Loucy (cell line): ENCODE measurements around the gene FCRL6.

Experiments used
- H2AFZ ChIP-seq: fragments of 200-600 bp; sonication (generic); 2 replicates; pipeline ENCODE4 v1.6.0; 2016; ENCODE audit warnings: antibody characterized with exemption, mild to moderate bottlenecking, low read length, moderate library complexity
- H3F3A ChIP-seq: fragments of 200-600 bp; 2 replicates; pipeline ENCODE4 v1.6.0; 2016; ENCODE audit warnings: antibody characterized with exemption, low read depth, mild to moderate bottlenecking
- H3K27me3 ChIP-seq: fragments of 200-600 bp; sonication (generic); 2 replicates; pipeline ENCODE4 v1.6.1; 2014; ENCODE audit warnings: low read length, mild to moderate bottlenecking; ENCODE audit not compliant: insufficient read depth, poor library complexity, severe bottlenecking
- H3K36me3 ChIP-seq: fragments of 200-600 bp; sonication (generic); 2 replicates; pipeline ENCODE4 v1.6.1; 2016; ENCODE audit warnings: low read length; ENCODE audit not compliant: insufficient read depth
- H3K4me1 ChIP-seq: fragments of 200-600 bp; sonication (generic); 2 replicates; pipeline ENCODE4 v1.5.1; 2014; ENCODE audit warnings: low read length, mild to moderate bottlenecking; ENCODE audit not compliant: insufficient read depth, poor library complexity, severe bottlenecking
- H3K4me2 ChIP-seq: fragments of 200-600 bp; sonication (generic); 2 replicates; pipeline ENCODE4 v1.6.0; 2014; ENCODE audit warnings: antibody characterized with exemption, low read length, low read depth, mild to moderate bottlenecking; ENCODE audit not compliant: poor library complexity, severe bottlenecking
- H3K4me3 ChIP-seq: fragments of 200-600 bp; sonication (generic); 2 replicates; pipeline ENCODE4 v1.5.1; 2014; ENCODE audit warnings: low read length, mild to moderate bottlenecking, mixed read lengths; ENCODE audit not compliant: poor library complexity, severe bottlenecking
- H3K79me2 ChIP-seq: fragments of 200-600 bp; sonication (generic); 2 replicates; pipeline ENCODE4 v1.6.1; 2014; ENCODE audit warnings: low read length; ENCODE audit not compliant: insufficient read depth
- H3K9ac ChIP-seq: fragments of 200-600 bp; sonication (generic); 2 replicates; pipeline ENCODE4 v1.6.0; 2014; ENCODE audit warnings: mild to moderate bottlenecking, low read depth, low read length, moderate library complexity; ENCODE audit not compliant: poor library complexity, severe bottlenecking
- H3K9me2 ChIP-seq: fragments of 200-600 bp; sonication (generic); replicated peaks from 2 replicates; pipeline ENCODE4 v1.6.1; 2016; ENCODE audit warnings: low read depth, low read length, mixed read lengths
- H3K9me3 ChIP-seq: fragments of 200-600 bp; sonication (generic); 2 replicates; pipeline ENCODE4 v1.6.1; 2014; ENCODE audit warnings: mild to moderate bottlenecking, antibody characterized with exemption, low read length, low read depth; ENCODE audit not compliant: insufficient read depth
- H4K20me1 ChIP-seq: fragments of 200-600 bp; sonication (generic); 2 replicates; pipeline ENCODE4 v1.6.0; 2014; ENCODE audit warnings: antibody characterized with exemption, low read length, mild to moderate bottlenecking; ENCODE audit not compliant: insufficient read depth, poor library complexity, severe bottlenecking
- CTCF ChIP-seq: fragments of 200-600 bp; sonication (generic); conservative IDR thresholded peaks from 2 replicates; pipeline ENCODE4 v1.5.1; 2014; ENCODE audit warnings: mild to moderate bottlenecking, antibody characterized with exemption, low read length
- EZH2phosphoT487 ChIP-seq: fragments of 200-600 bp; IDR thresholded peaks from 2 replicates; pipeline ENCODE4 v1.6.1; 2018; ENCODE audit warnings: antibody characterized with exemption, mild to moderate bottlenecking, moderate library complexity, borderline replicate concordance

The FCRL6 gene

DNA sequence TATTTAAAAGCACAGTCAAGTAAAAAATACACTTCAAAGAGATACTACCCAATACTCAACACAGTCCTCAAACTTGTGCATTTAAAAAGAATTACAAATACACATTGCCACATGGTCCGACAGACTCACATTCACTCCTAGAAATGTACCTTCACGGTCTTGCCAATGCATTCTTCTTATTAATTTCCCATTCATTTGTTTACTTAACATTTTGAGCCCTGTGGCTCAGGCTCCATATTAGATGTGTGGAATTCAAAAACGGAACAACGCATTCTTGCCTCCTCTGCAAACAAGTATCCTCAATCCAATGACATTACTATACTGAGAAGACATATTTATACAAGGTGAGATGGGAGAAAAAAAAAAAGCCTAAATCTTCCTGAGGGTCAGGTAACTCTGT, 23.9 kb upstream of the FCRL6 start:
- no peak overlapping the region for H3K4me2 ChIP-seq
- H3K9ac ChIP-seq: no peak overlapping the region
- H3K4me1 ChIP-seq: no peaks in the 10 kb centered on the region
- H3K9me2 ChIP-seq: no peaks in the 10 kb centered on the region
- H3K9me3 ChIP-seq: no peaks in the 10 kb centered on the region
- no peak overlapping the region for H3K4me3 ChIP-seq
- H3K36me3 ChIP-seq: no peaks in the 10 kb centered on the region
- peaks cover 4% of the 10 kb centered on the region; the same call in 1 of the 2 replicates for H3K79me2 ChIP-seq
- H3F3A ChIP-seq: no peaks in the 10 kb centered on the region
- H3K27me3 ChIP-seq: no peaks in the 10 kb centered on the region
- TF ChIP-seq CTCF (no peak), EZH2phosphoT487 (no peak)
- no peak overlapping the region for H2AFZ ChIP-seq
- peaks cover 3% of the 10 kb centered on the region for H4K20me1 ChIP-seq

DNA sequence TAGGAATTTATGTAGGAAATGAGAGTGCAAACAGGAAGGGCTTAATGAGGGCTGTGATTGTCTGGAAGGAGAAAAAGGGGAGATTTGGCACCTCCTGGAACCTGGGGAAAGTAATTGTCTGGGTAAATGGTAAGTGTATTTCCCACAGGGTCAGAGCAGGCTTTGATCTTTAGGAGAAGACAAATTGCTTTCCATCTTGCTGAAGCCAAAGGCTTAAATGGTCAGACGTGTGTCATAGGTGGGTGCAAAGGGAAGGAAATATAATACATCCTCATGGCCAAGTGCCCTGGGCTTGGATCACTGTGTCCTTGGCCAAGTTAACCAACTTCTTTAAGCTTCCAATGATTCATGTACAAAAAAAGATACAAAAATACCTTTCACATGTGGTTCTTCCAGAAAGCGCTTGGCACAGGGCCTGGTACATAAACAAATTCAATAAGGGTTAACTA, 22.7 kb upstream of the FCRL6 start:
- no peaks in the 10 kb centered on the region for H3F3A ChIP-seq
- H3K9me2 ChIP-seq: no peaks in the 10 kb centered on the region
- H3K36me3 ChIP-seq: no peaks in the 10 kb centered on the region
- no peak overlapping the region for H3K9ac ChIP-seq
- H2AFZ ChIP-seq: no peak overlapping the region; the same call in 1 of the 2 replicates
- TF ChIP-seq EZH2phosphoT487 (no peak), CTCF (no peak)
- no peak overlapping the region for H3K4me3 ChIP-seq
- no peaks in the 10 kb centered on the region for H3K27me3 ChIP-seq
- peaks cover 3% of the 10 kb centered on the region for H4K20me1 ChIP-seq
- H3K79me2 ChIP-seq: peaks cover 4% of the 10 kb centered on the region; the same call in 1 of the 2 replicates
- no peaks in the 10 kb centered on the region for H3K4me1 ChIP-seq
- no peak overlapping the region for H3K4me2 ChIP-seq
- H3K9me3 ChIP-seq: no peaks in the 10 kb centered on the region

DNA sequence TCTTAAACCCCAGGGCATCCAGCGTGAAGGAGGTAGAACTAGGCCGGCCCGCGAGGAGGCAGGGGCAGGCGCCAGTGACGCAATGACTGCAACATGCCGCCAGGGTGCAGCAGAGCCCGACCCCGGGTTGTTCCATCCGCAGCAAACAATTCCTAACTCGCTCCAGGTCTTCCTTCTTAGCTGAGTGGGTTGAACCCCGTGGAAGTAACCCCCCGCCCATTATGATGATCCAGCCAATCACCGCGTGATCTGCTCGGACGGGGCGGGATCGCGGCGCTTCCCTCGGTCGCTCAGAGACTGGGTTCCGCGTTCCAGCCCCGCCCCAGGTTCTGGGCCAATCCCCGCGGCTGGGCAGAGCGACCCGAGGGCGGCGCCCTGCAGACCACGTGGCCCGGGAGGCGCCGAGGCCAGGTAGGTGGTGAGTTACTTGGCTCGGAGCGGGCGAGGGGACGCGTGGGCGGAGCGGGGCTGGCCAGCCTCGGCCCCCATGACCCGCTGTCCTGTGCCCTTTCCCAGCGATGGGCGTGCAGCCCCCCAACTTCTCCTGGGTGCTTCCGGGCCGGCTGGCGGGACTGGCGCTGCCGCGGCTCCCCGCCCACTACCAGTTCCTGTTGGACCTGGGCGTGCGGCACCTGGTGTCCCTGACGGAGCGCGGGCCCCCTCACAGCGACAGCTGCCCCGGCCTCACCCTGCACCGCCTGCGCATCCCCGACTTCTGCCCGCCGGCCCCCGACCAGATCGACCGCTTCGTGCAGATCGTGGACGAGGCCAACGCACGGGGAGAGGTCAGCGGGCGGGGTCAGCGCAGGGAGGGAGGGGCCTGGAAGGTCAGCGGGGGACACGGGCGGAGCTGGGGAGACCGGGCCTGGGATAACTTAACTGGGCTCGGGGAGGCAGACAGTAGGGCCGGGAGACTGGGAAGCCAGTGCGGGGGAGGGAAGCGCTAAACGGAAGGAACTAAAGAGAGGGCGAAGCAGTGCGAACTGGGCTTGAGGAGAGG, 21.3 kb upstream of the FCRL6 start, which contains the start of gene DUSP23:
DUSP23 (plus strand) TSS at position 380 of the 1,000 bp plus-strand sequence; CDS start at position 519, 139 bp downstream.
- peak within 1 kb of the TSS; percentile 66 for H3K9ac ChIP-seq
- no peaks in the 10 kb centered on the region for H3K36me3 ChIP-seq
- peaks cover 4% of the 10 kb centered on the region; the same call in 1 of the 2 replicates for H3K79me2 ChIP-seq
- H4K20me1 ChIP-seq: peaks cover 3% of the 10 kb centered on the region
- H3K9me3 ChIP-seq: no peaks in the 10 kb centered on the region
- TF ChIP-seq EZH2phosphoT487 (no peak), CTCF (peak; percentile 66)
- H3K27me3 ChIP-seq: no peaks in the 10 kb centered on the region
- no peaks in the 10 kb centered on the region for H3K9me2 ChIP-seq
- H3K4me3 ChIP-seq: peak within 1 kb of the TSS; percentile 75
- no peaks in the 10 kb centered on the region for H3F3A ChIP-seq
- peak within 1 kb of the TSS; percentile 79 for H3K4me2 ChIP-seq
- peak within 1 kb of the TSS; percentile 85 for H2AFZ ChIP-seq
- H3K4me1 ChIP-seq: no peaks in the 10 kb centered on the region
